Measurements from ENCODE around the gene OSBPL5. TPM values are rescaled to one million over a fixed set of nuclear protein-coding genes. Genes with fewer than 3 reads are reported as not detected.

Gene OSBPL5
- total and polyA plus RNA-seq, 9 of the 15 experiments (the other 6 are each of a cell fraction or from before 2014, with no cell fraction given) = 0.06 to 14.8 (median 3.2) TPM

DNA sequence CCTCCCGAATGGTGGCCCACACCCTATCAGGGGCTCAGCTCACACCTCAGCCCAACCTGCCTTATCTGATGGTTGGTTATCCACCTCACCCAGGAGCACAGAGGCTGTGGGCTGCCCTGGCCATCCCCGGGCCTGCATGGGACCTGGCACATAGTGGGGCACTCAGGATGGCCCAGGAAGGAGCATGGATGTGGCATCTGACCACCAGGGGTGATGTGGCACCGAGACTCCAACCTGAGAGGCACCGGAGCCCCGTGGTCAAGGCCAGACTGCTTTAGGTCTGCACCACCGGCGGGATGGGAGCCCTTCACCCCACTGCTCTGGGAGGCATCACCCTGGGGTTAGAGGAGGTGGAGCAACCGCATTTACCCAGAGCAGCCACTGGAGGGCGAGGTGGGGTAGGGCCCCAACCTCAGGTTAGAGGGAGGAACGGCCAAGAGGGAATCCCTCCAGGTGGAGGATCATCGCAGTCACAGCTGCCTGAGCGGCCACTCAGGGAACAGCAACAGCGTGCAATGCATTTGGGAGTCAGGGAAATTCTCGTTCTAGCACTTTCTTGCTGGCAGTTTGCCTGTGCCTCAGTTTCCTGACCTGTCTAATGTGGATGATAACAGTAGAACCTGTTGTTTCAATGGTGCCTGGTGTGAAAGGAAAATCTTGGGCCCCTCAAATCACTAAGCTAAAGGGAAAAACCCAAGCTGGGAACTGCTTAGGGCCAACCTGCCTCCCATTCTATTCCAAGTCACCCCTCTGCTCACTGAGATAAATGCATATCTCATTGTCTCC is 55.0 kb downstream of the OSBPL5 start (continued):
- TF ChIP-seq TEAD4 (IDR thresholded peaks at IDR 0.05; ENCODE audit: low read length) (0 out of 2 replicates have a peak, but pooled peaks have one; percentile 23), TEAD4 (CRISPR knock-in tag; IDR thresholded peaks at IDR 0.05; ENCODE audit: borderline replicate concordance) (no peak), L3MBTL2 (IDR thresholded peaks at IDR 0.05) (peak; percentile 52; the same call in 1 of the 2 replicates), ESRRA (IDR thresholded peaks at IDR 0.05; ENCODE audit: borderline replicate concordance, low read depth) (peak; percentile 45; the same call in 1 of the 2 replicates), MAZ (CRISPR knock-in tag; conservative IDR thresholded peaks at IDR 0.05 in 1 of 2, IDR thresholded peaks at IDR 0.05 in 1 of 2) (peak in 1 of 2 experiments; percentile 86; a peak in 2 of 4 replicates), ZNF232 (CRISPR knock-in tag; IDR thresholded peaks at IDR 0.05) (no peak), ATF7 (IDR thresholded peaks at IDR 0.05) (0 out of 2 replicates have a peak, but pooled peaks have one; percentile 25), JUND (IDR thresholded peaks at IDR 0.05; ENCODE audit: borderline replicate concordance, low read depth, low read length) (peak; percentile 25; the same call in 1 of the 2 replicates), JUND (tag; IDR thresholded peaks at IDR 0.05; ENCODE audit: borderline replicate concordance, low read depth, low read length) (no peak), BHLHE40 (IDR thresholded peaks at IDR 0.05; ENCODE audit: low read length) (peak; percentile 40; the same call in 1 of the 2 replicates), SP1 (CRISPR knock-in tag; IDR thresholded peaks at IDR 0.05) (peak; percentile 63; the same call in 1 of the 2 replicates), SOX6 (IDR thresholded peaks at IDR 0.05) (0 out of 2 replicates have a peak, but pooled peaks have one; percentile 15), DIDO1 (tag; IDR thresholded peaks at IDR 0.05; ENCODE audit: low read depth) (no peak), YY1 (IDR thresholded peaks at IDR 0.05; ENCODE audit: borderline replicate concordance in 1 of 3, control insufficient read depth in 1 of 3, extremely low read depth in 1 of 3, insufficient read depth in 3 of 3, insufficient read length in 1 of 3, insufficient replicate concordance in 2 of 3, low read depth in 1 of 3, low read length in 2 of 3) (peak in 1 of 3 experiments; percentile 13), TOE1 (IDR thresholded peaks at IDR 0.05; ENCODE audit: borderline replicate concordance) (no peak), TOE1 (CRISPR knock-in tag; IDR thresholded peaks at IDR 0.05; ENCODE audit: borderline replicate concordance, low read depth) (no peak), FOXP1 (CRISPR knock-in tag; IDR thresholded peaks at IDR 0.05) (0 out of 2 replicates have a peak, but pooled peaks have one; percentile 5), HDGF (IDR thresholded peaks at IDR 0.05) (no peak), RCOR1 (IDR thresholded peaks at IDR 0.05; ENCODE audit: borderline replicate concordance in 1 of 2, low read depth in 2 of 2, low read length in 2 of 2) (peak in 1 of 2 experiments; percentile 66; a peak in 1 of 4 replicates), ZNF444 (CRISPR knock-in tag; IDR thresholded peaks at IDR 0.05) (no peak), XRCC5 (IDR thresholded peaks at IDR 0.05; ENCODE audit: low read depth, low read length) (0 out of 2 replicates have a peak, but pooled peaks have one; percentile 41), FOXA1 (IDR thresholded peaks at IDR 0.05; ENCODE audit: borderline replicate concordance) (no peak), RAD21 (CRISPR knock-in tag; conservative IDR thresholded peaks at IDR 0.05 in 1 of 2, IDR thresholded peaks at IDR 0.05 in 1 of 2) (peak; percentile 75 to 90), CBX3 (IDR thresholded peaks at IDR 0.05; ENCODE audit: borderline replicate concordance in 1 of 2, low read length in 2 of 2) (peak in 1 of 2 experiments; percentile 38; a peak in 1 of 3 replicates), HCFC1 (IDR thresholded peaks at IDR 0.05; ENCODE audit: low read depth, low read length) (peak; percentile 27; the same call in 1 of the 2 replicates), JUN (IDR thresholded peaks at IDR 0.05; ENCODE audit: borderline replicate concordance, low read depth, low read length) (0 out of 2 replicates have a peak, but pooled peaks have one; percentile 28), JUN (CRISPR knock-in tag; IDR thresholded peaks at IDR 0.05; ENCODE audit: borderline replicate concordance) (no peak)
- TF ChIP-seq, protein P1, sequence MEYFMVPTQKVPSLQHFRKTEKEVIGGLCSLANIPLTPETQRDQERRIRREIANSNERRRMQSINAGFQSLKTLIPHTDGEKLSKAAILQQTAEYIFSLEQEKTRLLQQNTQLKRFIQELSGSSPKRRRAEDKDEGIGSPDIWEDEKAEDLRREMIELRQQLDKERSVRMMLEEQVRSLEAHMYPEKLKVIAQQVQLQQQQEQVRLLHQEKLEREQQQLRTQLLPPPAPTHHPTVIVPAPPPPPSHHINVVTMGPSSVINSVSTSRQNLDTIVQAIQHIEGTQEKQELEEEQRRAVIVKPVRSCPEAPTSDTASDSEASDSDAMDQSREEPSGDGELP (CRISPR knock-in tag; IDR thresholded peaks at IDR 0.05; ENCODE audit: borderline replicate concordance) = peak; percentile 85
